ENCODE data around the gene PCBP3. TPM values are rescaled to one million over a fixed set of nuclear protein-coding genes. Genes with fewer than 3 reads are reported as not detected.
"Not testable (repeated sequence)": the region's sequence is repeated elsewhere in the genome, so short reads cannot be mapped to it uniquely, and the experiment has no call there.

PCBP3 gene
- total RNA-seq, 1 donor from 2014 or later = 7.6 TPM

DNA sequence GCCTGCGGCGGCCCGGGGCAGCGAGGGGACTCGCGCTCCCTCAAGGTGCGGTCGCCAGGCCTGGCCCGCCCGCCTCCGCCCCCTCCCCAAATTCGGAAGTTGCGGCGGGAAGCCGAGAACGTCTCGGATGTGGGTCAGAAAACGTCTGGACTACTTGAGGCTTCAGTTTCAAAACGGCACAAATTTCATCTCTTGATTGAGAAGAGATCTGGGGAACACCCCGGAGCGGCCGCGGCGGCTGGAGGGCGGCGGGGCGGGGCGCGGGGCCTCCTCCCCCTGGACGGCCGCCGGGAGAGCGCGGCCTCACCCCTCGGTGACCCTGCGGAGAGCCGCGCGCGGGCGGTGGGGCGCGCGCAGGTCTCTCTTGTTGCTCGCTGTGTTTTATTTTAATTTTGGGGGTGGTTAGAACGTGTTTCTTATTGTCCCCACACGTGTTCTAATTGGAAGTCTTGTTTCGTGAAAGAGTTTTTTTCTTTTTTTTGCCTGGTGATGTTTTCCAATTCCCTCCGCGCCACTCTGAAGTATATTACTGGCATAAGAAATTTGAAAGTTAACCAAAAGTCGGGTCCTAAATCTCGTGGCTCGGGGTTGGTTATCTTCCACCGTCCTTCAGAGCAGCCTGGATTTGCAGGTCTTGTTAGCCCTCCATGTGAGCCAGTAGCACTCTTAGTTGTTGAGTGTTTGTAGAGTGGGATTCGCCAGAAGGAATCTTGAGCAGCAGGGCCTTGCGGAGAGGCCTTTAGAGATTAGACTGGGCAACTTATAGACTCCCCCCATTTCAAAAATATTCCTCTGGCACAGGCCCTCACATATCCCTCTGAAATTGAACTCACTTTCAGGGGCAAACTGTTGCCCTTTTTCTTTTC lies 749 bp downstream of the PCBP3 start:
- TF ChIP-seq, protein P1, sequence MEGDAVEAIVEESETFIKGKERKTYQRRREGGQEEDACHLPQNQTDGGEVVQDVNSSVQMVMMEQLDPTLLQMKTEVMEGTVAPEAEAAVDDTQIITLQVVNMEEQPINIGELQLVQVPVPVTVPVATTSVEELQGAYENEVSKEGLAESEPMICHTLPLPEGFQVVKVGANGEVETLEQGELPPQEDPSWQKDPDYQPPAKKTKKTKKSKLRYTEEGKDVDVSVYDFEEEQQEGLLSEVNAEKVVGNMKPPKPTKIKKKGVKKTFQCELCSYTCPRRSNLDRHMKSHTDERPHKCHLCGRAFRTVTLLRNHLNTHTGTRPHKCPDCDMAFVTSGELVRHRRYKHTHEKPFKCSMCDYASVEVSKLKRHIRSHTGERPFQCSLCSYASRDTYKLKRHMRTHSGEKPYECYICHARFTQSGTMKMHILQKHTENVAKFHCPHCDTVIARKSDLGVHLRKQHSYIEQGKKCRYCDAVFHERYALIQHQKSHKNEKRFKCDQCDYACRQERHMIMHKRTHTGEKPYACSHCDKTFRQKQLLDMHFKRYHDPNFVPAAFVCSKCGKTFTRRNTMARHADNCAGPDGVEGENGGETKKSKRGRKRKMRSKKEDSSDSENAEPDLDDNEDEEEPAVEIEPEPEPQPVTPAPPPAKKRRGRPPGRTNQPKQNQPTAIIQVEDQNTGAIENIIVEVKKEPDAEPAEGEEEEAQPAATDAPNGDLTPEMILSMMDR (IDR thresholded peaks at IDR 0.05) = no peak

DNA sequence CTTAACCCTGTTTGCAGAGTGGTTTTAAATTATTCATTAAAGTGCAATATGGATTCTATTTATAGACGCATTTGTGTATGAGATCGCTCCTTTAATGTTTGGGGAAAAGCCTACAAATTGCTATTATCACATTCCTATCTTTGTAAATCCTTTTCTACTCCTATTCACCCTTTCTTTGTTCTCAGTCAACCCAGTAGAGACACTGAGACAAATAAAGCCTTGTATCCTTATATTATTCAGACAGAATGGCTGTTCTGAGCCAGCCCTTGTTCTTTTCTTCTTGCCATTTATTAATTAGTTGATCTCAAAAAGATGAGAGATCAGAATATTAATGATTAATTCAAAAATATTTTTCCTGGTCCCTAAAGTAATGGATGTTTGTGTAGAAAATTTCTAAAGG lies 8.4 kb downstream of the PCBP3 start:
- TF ChIP-seq, protein P1 (IDR thresholded peaks at IDR 0.05) = no peak
- Mint-ChIP-seq H3K4me1 (ENCODE audit: unreplicated experiment) (peaks cover 8% of the 10 kb centered on the region), H3K9me3 (ENCODE audit: unreplicated experiment) (no peaks in the 10 kb centered on the region), H3K27ac (ENCODE audit: unreplicated experiment) (no peak overlapping the region), H3K36me3 (ENCODE audit: unreplicated experiment) (no peaks in the 10 kb centered on the region), H3K4me3 (ENCODE audit: unreplicated experiment) (no peak overlapping the region), H3K27me3 (ENCODE audit: unreplicated experiment) (peaks cover 24% of the 10 kb centered on the region)
- DNase-seq (ENCODE audit: extremely low spot score, unreplicated experiment) = no peak

More for the DNA sequence above, 749 bp downstream of the PCBP3 start:
- peaks cover 24% of the 10 kb centered on the region for H3K4me1 Mint-ChIP-seq (ENCODE audit: unreplicated experiment)
- H3K9me3 Mint-ChIP-seq (ENCODE audit: unreplicated experiment) = no peaks in the 10 kb centered on the region
- H3K27ac Mint-ChIP-seq (ENCODE audit: unreplicated experiment) = no peak overlapping the region
- DNase-seq (ENCODE audit: extremely low spot score, unreplicated experiment) = no peak
- peaks cover 14% of the 10 kb centered on the region for H3K27me3 Mint-ChIP-seq (ENCODE audit: unreplicated experiment)
- peak overlapping the region; percentile 73 for H3K4me3 Mint-ChIP-seq (ENCODE audit: unreplicated experiment)
- H3K36me3 Mint-ChIP-seq (ENCODE audit: unreplicated experiment) = no peaks in the 10 kb centered on the region

DNA sequence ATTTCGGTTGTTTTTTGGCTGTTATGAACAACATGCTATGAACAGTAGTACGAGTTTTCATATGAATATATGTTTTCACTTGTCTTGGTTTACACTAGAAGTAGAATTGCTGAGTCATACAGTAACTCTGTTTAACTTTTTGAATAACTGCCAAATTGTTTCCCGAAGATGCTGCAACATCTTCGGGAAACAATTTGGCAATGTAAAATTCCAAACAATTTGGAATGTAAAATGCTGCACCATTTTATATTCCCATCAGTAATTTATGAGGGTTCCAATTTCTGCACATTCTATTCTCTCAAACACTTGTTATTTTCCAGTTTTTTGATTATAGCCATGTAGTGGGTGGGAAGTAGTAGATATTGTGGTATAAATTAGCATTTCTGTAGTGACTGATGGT lies 11.6 kb downstream of the PCBP3 start:
- H3K27me3 Mint-ChIP-seq (ENCODE audit: unreplicated experiment) = peaks cover 26% of the 10 kb centered on the region
- DNase-seq (ENCODE audit: extremely low spot score, unreplicated experiment) = no peak
- TF ChIP-seq, protein P1 (IDR thresholded peaks at IDR 0.05) = no peak
- peak overlapping the region; percentile 44 for H3K27ac Mint-ChIP-seq (ENCODE audit: unreplicated experiment)
- no peak overlapping the region for H3K4me3 Mint-ChIP-seq (ENCODE audit: unreplicated experiment)
- H3K4me1 Mint-ChIP-seq (ENCODE audit: unreplicated experiment) = peaks cover 13% of the 10 kb centered on the region
- H3K36me3 Mint-ChIP-seq (ENCODE audit: unreplicated experiment) = no peaks in the 10 kb centered on the region
- H3K9me3 Mint-ChIP-seq (ENCODE audit: unreplicated experiment) = no peaks in the 10 kb centered on the region

DNA sequence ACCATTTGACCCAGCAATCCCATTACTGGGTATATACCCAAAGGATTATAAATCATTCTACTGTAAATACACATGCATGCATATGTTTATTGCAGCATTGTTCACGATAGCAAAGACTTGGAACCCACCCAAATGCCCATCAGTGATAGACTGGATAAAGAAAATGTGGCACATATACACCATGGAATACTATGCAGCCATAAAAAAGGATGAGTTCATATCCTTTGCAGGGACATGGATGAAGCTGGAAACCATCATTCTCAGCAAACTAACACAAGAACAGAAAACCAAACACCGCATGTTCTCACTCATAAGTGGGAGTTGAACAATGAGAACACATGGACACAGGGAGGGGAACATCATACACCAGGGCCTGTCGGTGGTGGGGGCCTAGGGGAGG lies 12.6 kb downstream of the PCBP3 start:
- H3K27me3 Mint-ChIP-seq (ENCODE audit: unreplicated experiment) = peaks cover 22% of the 10 kb centered on the region
- peaks cover 13% of the 10 kb centered on the region for H3K4me1 Mint-ChIP-seq (ENCODE audit: unreplicated experiment)
- not testable (repeated sequence) for H3K36me3 Mint-ChIP-seq (ENCODE audit: unreplicated experiment); H3K27ac Mint-ChIP-seq (ENCODE audit: unreplicated experiment); H3K9me3 Mint-ChIP-seq (ENCODE audit: unreplicated experiment); H3K4me3 Mint-ChIP-seq (ENCODE audit: unreplicated experiment); DNase-seq (ENCODE audit: extremely low spot score, unreplicated experiment)

DNA sequence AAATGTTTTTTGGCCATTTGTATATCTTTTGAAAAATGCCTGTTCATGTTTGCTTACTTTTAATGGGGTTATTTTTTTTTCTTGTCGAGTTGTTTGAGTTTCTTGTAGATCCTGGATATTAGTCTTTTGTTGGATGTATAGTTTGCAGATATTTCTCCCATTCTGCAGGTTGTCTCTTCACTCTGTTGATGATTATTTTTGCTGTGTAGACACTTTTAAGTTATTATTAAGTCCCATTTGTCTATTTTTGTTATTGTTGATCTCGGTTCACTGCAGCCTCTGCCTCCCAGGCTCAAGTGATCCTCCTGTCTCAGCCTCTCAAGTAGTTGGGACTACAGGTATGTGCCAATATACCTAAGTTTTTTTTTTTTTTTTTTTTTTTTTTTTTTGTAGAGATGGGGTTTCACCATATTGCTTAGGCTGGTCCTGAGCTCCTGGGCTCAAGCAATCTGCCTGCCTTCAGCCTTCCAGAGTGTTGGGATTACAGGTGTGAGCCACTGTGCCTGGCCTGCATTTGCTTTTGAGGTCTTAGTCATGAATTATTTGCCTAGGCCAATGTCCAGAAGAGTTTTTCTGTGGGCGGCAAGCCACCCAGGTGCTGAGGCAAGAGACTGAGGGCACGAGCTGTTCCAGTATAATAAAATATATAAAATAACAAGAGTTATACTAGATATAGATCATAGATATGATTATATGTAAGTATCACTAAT lies 18.5 kb downstream of the PCBP3 start:
- not testable (repeated sequence) for DNase-seq (ENCODE audit: extremely low spot score, unreplicated experiment); H3K4me1 Mint-ChIP-seq (ENCODE audit: unreplicated experiment); H3K4me3 Mint-ChIP-seq (ENCODE audit: unreplicated experiment); H3K27ac Mint-ChIP-seq (ENCODE audit: unreplicated experiment); H3K36me3 Mint-ChIP-seq (ENCODE audit: unreplicated experiment)
- Mint-ChIP-seq H3K9me3 (ENCODE audit: unreplicated experiment) (peaks cover 24% of the 10 kb centered on the region), H3K27me3 (ENCODE audit: unreplicated experiment) (peaks cover 18% of the 10 kb centered on the region)

DNA sequence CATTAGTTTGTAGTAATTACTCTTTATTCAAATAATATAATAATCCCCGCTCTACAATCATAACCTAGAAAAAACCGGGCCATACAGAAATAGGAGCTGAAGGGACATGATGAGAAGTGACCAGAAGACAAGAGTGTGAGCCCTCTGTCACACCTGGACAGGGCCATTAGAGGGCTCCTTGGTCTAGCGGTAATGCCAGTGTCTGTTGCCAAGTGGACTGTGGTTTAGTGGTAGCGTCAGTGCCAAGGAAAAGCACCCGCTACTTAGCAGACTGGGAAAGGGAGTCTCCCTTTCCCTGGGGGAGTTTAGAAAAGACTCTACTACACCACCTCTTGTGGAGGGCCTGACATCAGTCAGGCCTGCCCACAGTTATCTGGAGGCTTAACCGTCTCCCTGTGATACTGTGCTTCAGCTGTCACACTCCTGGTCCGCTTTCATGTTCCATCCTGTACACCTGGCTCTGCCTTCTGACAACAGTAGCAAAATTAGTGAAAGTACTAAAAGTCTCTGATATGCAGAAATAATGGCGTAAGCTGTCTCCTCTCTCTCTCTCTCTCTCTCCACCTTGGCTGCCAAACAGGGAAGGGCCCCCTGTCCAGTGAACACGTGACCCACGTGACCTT lies 19.2 kb downstream of the PCBP3 start:
- H3K27ac Mint-ChIP-seq (ENCODE audit: unreplicated experiment); DNase-seq (ENCODE audit: extremely low spot score, unreplicated experiment); H3K4me1 Mint-ChIP-seq (ENCODE audit: unreplicated experiment); H3K36me3 Mint-ChIP-seq (ENCODE audit: unreplicated experiment); H3K4me3 Mint-ChIP-seq (ENCODE audit: unreplicated experiment): not testable (repeated sequence)
- H3K27me3 Mint-ChIP-seq (ENCODE audit: unreplicated experiment) = peaks cover 19% of the 10 kb centered on the region
- peaks cover 29% of the 10 kb centered on the region for H3K9me3 Mint-ChIP-seq (ENCODE audit: unreplicated experiment)
